BJ (cell line): ENCODE results near the gene GPD2. TPM values are rescaled to one million over a fixed set of nuclear protein-coding genes. Genes with fewer than 3 reads are reported as not detected.

Experiments used
- CTCF ChIA-PET: fragments of 350-600 bp; formaldehyde crosslinking; extraction: SDS; loops from one replicate; lab custom pipeline; 2021; ENCODE audit warnings: antibody characterized with exemption, inconsistent platforms; lab: Yijun Ruan, JAX
- POLR2A ChIA-PET: fragments of 300-600 bp; sonication (Branson Sonifier 250); formaldehyde crosslinking; extraction: SDS; loops from one replicate; lab custom pipeline; 2021; ENCODE audit warnings: antibody characterized with exemption; lab: Charles Lee
- DNase-seq: peaks from one replicate; pipeline ENCODE4 v3.0.0-alpha.2; 2011; ENCODE audit warnings: low read depth
- H3K27me3 ChIP-seq: 2 replicates; pipeline ENCODE4 v1.6.0; 2011; ENCODE audit warnings: low read length; ENCODE audit not compliant: control insufficient read depth, insufficient read depth
- H3K36me3 ChIP-seq: 2 replicates; pipeline ENCODE4 v1.5.1; 2011; ENCODE audit warnings: low read length; ENCODE audit not compliant: control insufficient read depth, insufficient read depth
- H3K4me3 ChIP-seq: 2 replicates; pipeline ENCODE4 v1.5.1; 2011; ENCODE audit warnings: low read depth, mild to moderate bottlenecking, control low read depth, low read length
- CTCF ChIP-seq: IDR thresholded peaks from 2 replicates; pipeline ENCODE4 v1.5.1; 2011; ENCODE audit warnings: low read depth, mild to moderate bottlenecking, control low read depth, inconsistent platforms, low read length, moderate library complexity; ENCODE audit not compliant: insufficient read depth
- polyA plus RNA-seq: library from polyadenylated mRNA; depleted of rRNA; stranded (reverse); fragments of >200 nt; gene quantifications from 2 replicates; pipeline ENCODE4 v1.2.3, GENCODE V29; 2011; rRNA removed

Gene GPD2
- polyA plus RNA-seq, 1 experiment, result 13.5 TPM

GRCh38 chr2:156625360-156626170 lies 189.4 kb downstream of the GPD2 start:
- no peak for DNase-seq
- ChIA-PET CTCF (interaction anchor here (1.1 to 2.0 kb wide), 2 partner anchors 11 to 13 kb away, joined by 3 to 4 read pairs; no protein-coding TSS in a partner anchor), POLR2A (interaction anchor here (0.7 kb wide), 1 partner anchor 248 kb away, joined by 3 read pairs; no protein-coding TSS in a partner anchor)
- no peak for TF ChIP-seq CTCF
- Histone ChIP-seq H3K4me3 (no peak overlapping the region), H3K36me3 (no peaks in the 10 kb centered on the region), H3K27me3 (no peaks in the 10 kb centered on the region)

GRCh38 chr2:156626931-156627330 lies 190.8 kb downstream of the GPD2 start:
- POLR2A ChIA-PET, result no interaction called here
- Histone ChIP-seq H3K4me3 (no peak overlapping the region), H3K27me3 (no peaks in the 10 kb centered on the region), H3K36me3 (no peaks in the 10 kb centered on the region)
- CTCF ChIA-PET, result no interaction called here
- TF ChIP-seq CTCF, result no peak
- no peak for DNase-seq

- H3K27me3 ChIP-seq, result no peaks in the 10 kb centered on the region
- no peak for DNase-seq
- ChIA-PET CTCF (no interaction called here), POLR2A (no interaction called here)
- no peaks in the 10 kb centered on the region for H3K36me3 ChIP-seq
- H3K4me3 ChIP-seq, result no peak overlapping the region
- no peak for TF ChIP-seq CTCF
Observed at GRCh38 chr2:156630579-156631337, 194.6 kb downstream of the GPD2 start.

- Histone ChIP-seq H3K27me3 (no peaks in the 10 kb centered on the region), H3K36me3 (no peaks in the 10 kb centered on the region), H3K4me3 (no peak overlapping the region)
- TF ChIP-seq CTCF, result no peak
- POLR2A ChIA-PET, result no interaction called here
- DNase-seq, result no peak
- CTCF ChIA-PET, result interaction anchor here (1.4 kb wide), 1 partner anchor 10 kb away, joined by 4 read pairs; no protein-coding TSS in a partner anchor
Observed at GRCh38 chr2:156635646-156636045, 199.5 kb downstream of the GPD2 start.

Other genes starting within 250 kb of the GPD2 start
- gene NR4A2, start 103.7 kb upstream of the GPD2 start, polyA plus RNA-seq, result 0.50 and 1.5 TPM in 2 replicates